Liver (tissue), 3 donors: ENCODE measurements around the gene DAGLB.

Source experiments
- ATF3 ChIP-seq: IDR thresholded peaks from 2 replicates; pipeline ENCODE4 v1.6.1; 2016; ENCODE audit warnings: antibody characterized with exemption
- CTCF ChIP-seq: fragments of 150-350 bp; IDR thresholded peaks from 2 replicates; pipeline ENCODE4 v1.5.1; 2017; ENCODE audit warnings: improper control_type of control experiment, low read depth, low read length; ENCODE audit not compliant: missing input control
- EGR1 ChIP-seq, 2 donors: IDR thresholded peaks; 2 replicates each; pipeline ENCODE4 v1.6.1; 2016 to 2018; ENCODE audit warnings: antibody characterized with exemption in 2 of 2, low read depth in 2 of 2
- FOXA1 ChIP-seq: IDR thresholded peaks from 2 replicates; pipeline ENCODE4 v1.6.1; 2016; ENCODE audit warnings: antibody characterized with exemption
- GABPA ChIP-seq, 2 donors: IDR thresholded peaks in 1 of 2; conservative IDR thresholded peaks in 1 of 2; 2 replicates each; pipeline ENCODE4 v1.6.1; 2016; ENCODE audit warnings: antibody characterized with exemption in 2 of 2, mild to moderate bottlenecking in 1 of 2, moderate library complexity in 1 of 2
- JUND ChIP-seq, 2 donors: IDR thresholded peaks; 2 replicates each; pipeline ENCODE4 v1.6.1; 2016; ENCODE audit warnings: antibody characterized with exemption in 2 of 2
- MAX ChIP-seq: IDR thresholded peaks from 2 replicates; pipeline ENCODE4 v1.6.1; 2016; ENCODE audit warnings: antibody characterized with exemption
- RAD21 ChIP-seq, 2 donors: IDR thresholded peaks; 2 replicates each; pipeline ENCODE4 v1.6.1; 2016; ENCODE audit warnings: antibody characterized with exemption in 2 of 2, mild to moderate bottlenecking in 2 of 2
- REST ChIP-seq: IDR thresholded peaks from 2 replicates; pipeline ENCODE4 v1.6.1; 2016; ENCODE audit warnings: antibody characterized with exemption, mild to moderate bottlenecking
- SP1 ChIP-seq: IDR thresholded peaks from 2 replicates; pipeline ENCODE4 v1.6.1; 2018; ENCODE audit warnings: antibody characterized with exemption, mild to moderate bottlenecking
- TAF1 ChIP-seq: conservative IDR thresholded peaks from 2 replicates; pipeline ENCODE4 v1.6.1; 2016; ENCODE audit warnings: antibody characterized with exemption, mild to moderate bottlenecking
- YY1 ChIP-seq: IDR thresholded peaks from 2 replicates; pipeline ENCODE4 v1.6.1; 2016; ENCODE audit warnings: antibody characterized with exemption, mild to moderate bottlenecking
- donor health status: healthy.
- donor health status: healthy.

- TF ChIP-seq CTCF (no peak), MAX (no peak), YY1 (no peak), ATF3 (no peak), FOXA1 (no peak), RAD21 (IDR thresholded peaks at IDR 0.05) (no peak), REST (no peak), TAF1 (no peak), JUND (IDR thresholded peaks at IDR 0.05) (no peak), EGR1 (IDR thresholded peaks at IDR 0.05; ENCODE audit: low read depth in 2 of 2) (no peak), GABPA (IDR thresholded peaks at IDR 0.05 in 1 of 2, conservative IDR thresholded peaks at IDR 0.05 in 1 of 2) (no peak), SP1 (no peak)
Observed at GRCh38 chr7:6420680-6421079, 27.1 kb downstream of the DAGLB start.
